Measurements from ENCODE around the gene TXNL4B. TPM values are rescaled to one million over a fixed set of nuclear protein-coding genes. Genes with fewer than 3 reads are reported as not detected.

TXNL4B gene
- total RNA-seq, 1 donor from 2014 or later = 6.7 TPM

- no peaks in the 10 kb centered on the region for H3K4me1 ChIP-seq
- TF ChIP-seq CTCF (IDR thresholded peaks at IDR 0.05; ENCODE audit: borderline replicate concordance) = no peak
- no peaks in the 10 kb centered on the region for H3K27me3 ChIP-seq (ENCODE audit: low read depth)
- DNase-seq = no peak
- intact Hi-C loops (cut with micrococcal nuclease) = no loop called here
- H3K9me3 ChIP-seq (replicated peaks) = peaks cover 13% of the 10 kb centered on the region
- H3K4me3 ChIP-seq = no peak overlapping the region
- H3K36me3 ChIP-seq = no peaks in the 10 kb centered on the region
- H3K27ac ChIP-seq (replicated peaks) = no peak overlapping the region
These were observed 44.3 kb downstream of the TXNL4B start for GRCh38 chr16:72049110-72049509.

- intact Hi-C loops (cut with micrococcal nuclease) = no loop called here
- no peak for DNase-seq
- Histone ChIP-seq H3K4me3 (no peak overlapping the region), H3K27me3 (ENCODE audit: low read depth) (no peaks in the 10 kb centered on the region), H3K27ac (replicated peaks) (no peak overlapping the region), H3K36me3 (peaks cover 36% of the 10 kb centered on the region), H3K4me1 (peaks cover 11% of the 10 kb centered on the region), H3K9me3 (replicated peaks) (peaks cover 11% of the 10 kb centered on the region)
- TF ChIP-seq CTCF (IDR thresholded peaks at IDR 0.05; ENCODE audit: borderline replicate concordance) = no peak
These were observed 48.5 kb downstream of the TXNL4B start for GRCh38 chr16:72044825-72045359.

- intact Hi-C loops (cut with micrococcal nuclease) = no loop called here
- H3K36me3 ChIP-seq = peaks cover 36% of the 10 kb centered on the region
- DNase-seq = no peak
- no peak overlapping the region for H3K27ac ChIP-seq (replicated peaks)
- peaks cover 5% of the 10 kb centered on the region for H3K9me3 ChIP-seq (replicated peaks)
- no peaks in the 10 kb centered on the region for H3K27me3 ChIP-seq (ENCODE audit: low read depth)
- TF ChIP-seq CTCF (IDR thresholded peaks at IDR 0.05; ENCODE audit: borderline replicate concordance) = no peak
- H3K4me3 ChIP-seq = no peak overlapping the region
- H3K4me1 ChIP-seq = peaks cover 11% of the 10 kb centered on the region
These were observed 49.1 kb downstream of the TXNL4B start for GRCh38 chr16:72044296-72044695.

- Histone ChIP-seq H3K4me1 (peaks cover 11% of the 10 kb centered on the region), H3K9me3 (replicated peaks) (no peaks in the 10 kb centered on the region), H3K36me3 (peaks cover 36% of the 10 kb centered on the region), H3K27ac (replicated peaks) (no peak overlapping the region), H3K27me3 (ENCODE audit: low read depth) (no peaks in the 10 kb centered on the region), H3K4me3 (no peak overlapping the region)
- intact Hi-C loops (cut with micrococcal nuclease) = no loop called here
- no peak for DNase-seq
- no peak for TF ChIP-seq CTCF (IDR thresholded peaks at IDR 0.05; ENCODE audit: borderline replicate concordance)
These were observed 49.9 kb downstream of the TXNL4B start for GRCh38 chr16:72043539-72043938.

GRCh38 chr16:72043058-72043457 lies 50.4 kb downstream of the TXNL4B start:
- H3K9me3 ChIP-seq (replicated peaks) = no peaks in the 10 kb centered on the region
- peaks cover 11% of the 10 kb centered on the region for H3K4me1 ChIP-seq
- no peak for TF ChIP-seq CTCF (IDR thresholded peaks at IDR 0.05; ENCODE audit: borderline replicate concordance)
- intact Hi-C loops (cut with micrococcal nuclease) = no loop called here
- H3K27ac ChIP-seq (replicated peaks) = no peak overlapping the region
- H3K4me3 ChIP-seq = no peak overlapping the region
- peaks cover 40% of the 10 kb centered on the region for H3K36me3 ChIP-seq
- no peak for DNase-seq
- H3K27me3 ChIP-seq (ENCODE audit: low read depth) = no peaks in the 10 kb centered on the region

All from left ventricle myocardium inferior (tissue), 1 donor.